ENCODE data around the gene PHF3. TPM values are rescaled to one million over a fixed set of nuclear protein-coding genes. Genes with fewer than 3 reads are reported as not detected.

The PHF3 gene, protein sequence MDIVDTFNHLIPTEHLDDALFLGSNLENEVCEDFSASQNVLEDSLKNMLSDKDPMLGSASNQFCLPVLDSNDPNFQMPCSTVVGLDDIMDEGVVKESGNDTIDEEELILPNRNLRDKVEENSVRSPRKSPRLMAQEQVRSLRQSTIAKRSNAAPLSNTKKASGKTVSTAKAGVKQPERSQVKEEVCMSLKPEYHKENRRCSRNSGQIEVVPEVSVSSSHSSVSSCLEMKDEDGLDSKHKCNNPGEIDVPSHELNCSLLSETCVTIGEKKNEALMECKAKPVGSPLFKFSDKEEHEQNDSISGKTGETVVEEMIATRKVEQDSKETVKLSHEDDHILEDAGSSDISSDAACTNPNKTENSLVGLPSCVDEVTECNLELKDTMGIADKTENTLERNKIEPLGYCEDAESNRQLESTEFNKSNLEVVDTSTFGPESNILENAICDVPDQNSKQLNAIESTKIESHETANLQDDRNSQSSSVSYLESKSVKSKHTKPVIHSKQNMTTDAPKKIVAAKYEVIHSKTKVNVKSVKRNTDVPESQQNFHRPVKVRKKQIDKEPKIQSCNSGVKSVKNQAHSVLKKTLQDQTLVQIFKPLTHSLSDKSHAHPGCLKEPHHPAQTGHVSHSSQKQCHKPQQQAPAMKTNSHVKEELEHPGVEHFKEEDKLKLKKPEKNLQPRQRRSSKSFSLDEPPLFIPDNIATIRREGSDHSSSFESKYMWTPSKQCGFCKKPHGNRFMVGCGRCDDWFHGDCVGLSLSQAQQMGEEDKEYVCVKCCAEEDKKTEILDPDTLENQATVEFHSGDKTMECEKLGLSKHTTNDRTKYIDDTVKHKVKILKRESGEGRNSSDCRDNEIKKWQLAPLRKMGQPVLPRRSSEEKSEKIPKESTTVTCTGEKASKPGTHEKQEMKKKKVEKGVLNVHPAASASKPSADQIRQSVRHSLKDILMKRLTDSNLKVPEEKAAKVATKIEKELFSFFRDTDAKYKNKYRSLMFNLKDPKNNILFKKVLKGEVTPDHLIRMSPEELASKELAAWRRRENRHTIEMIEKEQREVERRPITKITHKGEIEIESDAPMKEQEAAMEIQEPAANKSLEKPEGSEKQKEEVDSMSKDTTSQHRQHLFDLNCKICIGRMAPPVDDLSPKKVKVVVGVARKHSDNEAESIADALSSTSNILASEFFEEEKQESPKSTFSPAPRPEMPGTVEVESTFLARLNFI (N-terminal part only)
- total RNA-seq (10 to 100 TPM; 52.1 to 69.2 TPM), polyA plus RNA-seq (10 to 100 TPM in 1 of 2 donors, 1 to 10 TPM in 1; 6.9 to 12.9 TPM)
- long read RNA-seq, donor 1, partial matches to known transcripts: 77 of 94 reads
- long read RNA-seq, donor 1, other reads (novel, unspliced or antisense): 14 of 94 reads
- long read RNA-seq, donor 2, partial matches to known transcripts: 14 of 23 reads
- long read RNA-seq, donor 2, other reads (novel, unspliced or antisense): 9 of 23 reads

- no peaks in the 10 kb centered on the region for H3K9me3 ChIP-seq (ENCODE audit: control insufficient read depth, low read length)
- H3K27ac ChIP-seq (ENCODE audit: low read depth in 1 of 2, low read length in 2 of 2): peak within 1 kb of the TSS; percentile 65 to 83
- peak within 1 kb of the TSS; percentile 94 to 96 for H3K4me3 ChIP-seq (ENCODE audit: low read length in 2 of 2)
- peak; percentile 97 for ATAC-seq (ENCODE audit: low FRiP score)
- no peaks in the 10 kb centered on the region for H3K27me3 ChIP-seq (ENCODE audit: control insufficient read depth in 1 of 2, insufficient read depth in 2 of 2, low read length in 1 of 2)
- H3K4me1 ChIP-seq (ENCODE audit: control insufficient read depth in 1 of 2, insufficient read depth in 2 of 2, low read length in 2 of 2): peaks cover 1 to 5% of the 10 kb centered on the region in 2 donors
- intact Hi-C loops (cut with DNase I): loop anchor here (2.0 to 10.0 kb wide), 3 partner anchors 49 to 63 kb away; partner anchors contain the start of genes LOC128125822 (in 2 of the 2) and PTP4A1 (in 2 of the 2)
- no peaks in the 10 kb centered on the region for H3K36me3 ChIP-seq (ENCODE audit: control insufficient read depth in 1 of 2, insufficient read depth in 2 of 2, low read length in 1 of 2)
- WGBS, 2 donors: 0 to 1% methylated on average over 99 to 126 of the region's 126 CpGs
- peak; percentile 93 to 95 for DNase-seq
Measured at GRCh38 chr6:63635588-63636517, at the start of gene PHF3. TSS of gene PHF3 (plus strand) at chr6:63635802. CDS start at chr6:63646552, 10,750 bp downstream.

- WGBS, 2 donors: 68 to 70% methylated on average over 2 of the region's 2 CpGs
- intact Hi-C loops (cut with DNase I): no loop called here
Measured at GRCh38 chr6:63589952-63590411, 45.6 kb upstream of the PHF3 start.

DNA sequence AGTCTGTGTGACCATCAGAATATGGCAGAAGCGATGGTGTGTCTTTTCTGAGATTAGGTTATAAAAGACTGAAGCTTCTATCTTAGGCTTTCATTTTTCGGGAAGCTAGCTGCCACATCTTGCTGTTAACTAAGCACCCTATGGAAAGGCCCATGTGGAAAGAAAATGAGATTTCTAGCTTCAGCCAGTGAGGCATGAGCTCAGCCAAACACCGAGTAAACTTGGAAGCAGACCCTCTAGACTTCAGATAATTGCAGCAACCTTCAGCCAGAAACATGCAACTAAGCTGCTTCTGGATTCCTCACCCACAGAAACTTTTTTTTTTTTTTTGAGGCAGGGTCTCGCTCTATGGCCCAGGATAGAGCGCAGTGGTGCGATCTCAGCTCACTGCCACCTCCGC is 42.7 kb upstream of the PHF3 start:
- intact Hi-C loops (cut with DNase I): no loop called here
- Histone ChIP-seq H3K36me3 (ENCODE audit: control insufficient read depth in 1 of 2, insufficient read depth in 2 of 2, low read length in 1 of 2) (no peaks in the 10 kb centered on the region), H3K4me1 (ENCODE audit: control insufficient read depth in 1 of 2, insufficient read depth in 2 of 2, low read length in 2 of 2) (no peaks in the 10 kb centered on the region), H3K4me3 (ENCODE audit: low read length in 2 of 2) (no peak overlapping the region), H3K9me3 (ENCODE audit: control insufficient read depth, low read length) (no peaks in the 10 kb centered on the region), H3K27me3 (ENCODE audit: control insufficient read depth in 1 of 2, insufficient read depth in 2 of 2, low read length in 1 of 2) (no peaks in the 10 kb centered on the region), H3K27ac (ENCODE audit: low read depth in 1 of 2, low read length in 2 of 2) (no peak overlapping the region)
- 86 to 87% methylated on average over 7 of the region's 7 CpGs for WGBS, 2 donors
- ATAC-seq (ENCODE audit: low FRiP score) (no peak), DNase-seq (no peak)

More at GRCh38 chr6:63589952-63590411, 45.6 kb upstream of the PHF3 start:
- Histone ChIP-seq H3K4me1 (ENCODE audit: control insufficient read depth in 1 of 2, insufficient read depth in 2 of 2, low read length in 2 of 2) (no peaks in the 10 kb centered on the region), H3K27ac (ENCODE audit: low read depth in 1 of 2, low read length in 2 of 2) (no peak overlapping the region), H3K27me3 (ENCODE audit: control insufficient read depth in 1 of 2, insufficient read depth in 2 of 2, low read length in 1 of 2) (no peaks in the 10 kb centered on the region), H3K36me3 (ENCODE audit: control insufficient read depth in 1 of 2, insufficient read depth in 2 of 2, low read length in 1 of 2) (no peaks in the 10 kb centered on the region), H3K9me3 (ENCODE audit: control insufficient read depth, low read length) (no peaks in the 10 kb centered on the region), H3K4me3 (ENCODE audit: low read length in 2 of 2) (no peak overlapping the region)
- DNase-seq (no peak), ATAC-seq (ENCODE audit: low FRiP score) (no peak)

- no peaks in the 10 kb centered on the region for H3K36me3 ChIP-seq (ENCODE audit: control insufficient read depth in 1 of 2, insufficient read depth in 2 of 2, low read length in 1 of 2)
- no peaks in the 10 kb centered on the region for H3K27me3 ChIP-seq (ENCODE audit: control insufficient read depth in 1 of 2, insufficient read depth in 2 of 2, low read length in 1 of 2)
- H3K4me1 ChIP-seq (ENCODE audit: control insufficient read depth in 1 of 2, insufficient read depth in 2 of 2, low read length in 2 of 2): no peaks in the 10 kb centered on the region
- H3K4me3 ChIP-seq (ENCODE audit: low read length in 2 of 2): peak overlapping the region in 1 of 2 donors; percentile 56
- H3K9me3 ChIP-seq (ENCODE audit: control insufficient read depth, low read length): no peaks in the 10 kb centered on the region
- no peak for DNase-seq
- no peak overlapping the region for H3K27ac ChIP-seq (ENCODE audit: low read depth in 1 of 2, low read length in 2 of 2)
- 44 to 45% methylated on average over 6 of the region's 6 CpGs for WGBS, 2 donors
- ATAC-seq (ENCODE audit: low FRiP score): no peak
- intact Hi-C loops (cut with DNase I): loop anchor here (2.0 to 5.0 kb wide), 3 partner anchors 165 to 245 kb away; no protein-coding TSS in a partner anchor
Measured at GRCh38 chr6:63597141-63598048, 38.2 kb upstream of the PHF3 start.

- H3K4me1 ChIP-seq (ENCODE audit: control insufficient read depth in 1 of 2, insufficient read depth in 2 of 2, low read length in 2 of 2): no peaks in the 10 kb centered on the region
- DNase-seq: peak in 1 of 2 donors; percentile 72
- no peaks in the 10 kb centered on the region for H3K27me3 ChIP-seq (ENCODE audit: control insufficient read depth in 1 of 2, insufficient read depth in 2 of 2, low read length in 1 of 2)
- intact Hi-C loops (cut with DNase I): loop anchor here (2.0 to 5.0 kb wide), 3 partner anchors 164 to 246 kb away; no protein-coding TSS in a partner anchor
- H3K9me3 ChIP-seq (ENCODE audit: control insufficient read depth, low read length): no peaks in the 10 kb centered on the region
- ATAC-seq (ENCODE audit: low FRiP score): peak; percentile 91
- H3K36me3 ChIP-seq (ENCODE audit: control insufficient read depth in 1 of 2, insufficient read depth in 2 of 2, low read length in 1 of 2): no peaks in the 10 kb centered on the region
- no peak overlapping the region for H3K27ac ChIP-seq (ENCODE audit: low read depth in 1 of 2, low read length in 2 of 2)
- peak overlapping the region; percentile 33 to 56 for H3K4me3 ChIP-seq (ENCODE audit: low read length in 2 of 2)
- WGBS, 2 donors: 1% methylated on average over 23 of the region's 23 CpGs
Measured at GRCh38 chr6:63598049-63599036, 37.3 kb upstream of the PHF3 start.

- WGBS, 2 donors: 86 to 89% methylated on average over 7 of the region's 7 CpGs
- H3K27ac ChIP-seq (ENCODE audit: low read depth in 1 of 2, low read length in 2 of 2): no peak overlapping the region
- no peaks in the 10 kb centered on the region for H3K27me3 ChIP-seq (ENCODE audit: control insufficient read depth in 1 of 2, insufficient read depth in 2 of 2, low read length in 1 of 2)
- intact Hi-C loops (cut with DNase I): loop anchor here (2.0 to 5.0 kb wide), 3 partner anchors 163 to 247 kb away; no protein-coding TSS in a partner anchor
- H3K36me3 ChIP-seq (ENCODE audit: control insufficient read depth in 1 of 2, insufficient read depth in 2 of 2, low read length in 1 of 2): no peaks in the 10 kb centered on the region
- H3K4me1 ChIP-seq (ENCODE audit: control insufficient read depth in 1 of 2, insufficient read depth in 2 of 2, low read length in 2 of 2): no peaks in the 10 kb centered on the region
- no peak for ATAC-seq (ENCODE audit: low FRiP score)
- no peaks in the 10 kb centered on the region for H3K9me3 ChIP-seq (ENCODE audit: control insufficient read depth, low read length)
- H3K4me3 ChIP-seq (ENCODE audit: low read length in 2 of 2): no peak overlapping the region
- DNase-seq: no peak
Measured at GRCh38 chr6:63599243-63599642, 36.4 kb upstream of the PHF3 start.

Measured in aorta (tissue), 5 donors.